Panc1 (cell line): Measurements from ENCODE around the gene CFDP1. TPM values are rescaled to one million over a fixed set of nuclear protein-coding genes. Genes with fewer than 3 reads are reported as not detected.

ENCODE experiments used
- ATAC-seq: fragments of 200-7000 bp; cut with Tn5 transposase; 2 replicates; pipeline ENCODE4 v1.9.1; 2020; ENCODE audit warnings: mild to moderate bottlenecking, moderate library complexity
- BruUV-seq: library from RNA; stranded (reverse); fragments of 400-500 nt; replicated peaks from 2 replicates; lab custom pipeline; 2021; lab: Mats Ljungman, UMichigan
- CTCF ChIA-PET: fragments of 300-600 bp; sonication (Branson Sonifier 250); formaldehyde crosslinking; loops from one replicate; lab custom pipeline; 2022; ENCODE audit warnings: antibody characterized with exemption; lab: Charles Lee
- POLR2A ChIA-PET: fragments of 300-600 bp; sonication (Branson Sonifier 250); formaldehyde crosslinking; loops from one replicate; lab custom pipeline; 2022; ENCODE audit warnings: antibody characterized with exemption; lab: Charles Lee
- DNase-seq: peaks from one replicate; pipeline ENCODE4 v3.0.0-alpha.2; 2010; ENCODE audit warnings: low read depth, low spot score
- H3K27ac ChIP-seq: 2 replicates; pipeline ENCODE4 v1.5.1; 2011; ENCODE audit warnings: mild to moderate bottlenecking, low read length, inconsistent platforms
- H3K27me3 ChIP-seq: fragments of 200-500 bp; sonication (Bioruptor generic); 2 replicates; pipeline ENCODE4 v1.6.0; 2014; ENCODE audit warnings: low read length, inconsistent platforms; ENCODE audit not compliant: control insufficient read depth, insufficient read depth
- H3K36me3 ChIP-seq: fragments of 200-500 bp; sonication (Bioruptor generic); 2 replicates; pipeline ENCODE4 v1.5.1; 2014; ENCODE audit warnings: inconsistent platforms, mild to moderate bottlenecking, low read length, moderate library complexity; ENCODE audit not compliant: control insufficient read depth, insufficient read depth
- H3K4me1 ChIP-seq: 2 replicates; pipeline ENCODE4 v1.5.1; 2011; ENCODE audit warnings: inconsistent platforms, mild to moderate bottlenecking, low read length, moderate library complexity; ENCODE audit not compliant: control insufficient read depth, insufficient read depth
- H3K4me3 ChIP-seq, 2 experiments: 2 replicates each; pipeline ENCODE4 v1.5.1; 2011 to 2012; ENCODE audit warnings: low read depth in 2 of 2, low read length in 2 of 2, mild to moderate bottlenecking in 2 of 2, inconsistent platforms in 1 of 2, moderate library complexity in 1 of 2
- H3K9me3 ChIP-seq: fragments of 200-500 bp; sonication (Bioruptor generic); 2 replicates; pipeline ENCODE4 v1.5.1; 2014; ENCODE audit warnings: low read depth, mild to moderate bottlenecking, inconsistent platforms, low read length, moderate library complexity; ENCODE audit not compliant: control insufficient read depth, insufficient read depth
- CTCF ChIP-seq: fragments of 450-650 bp; IDR thresholded peaks from 2 replicates; pipeline ENCODE4 v1.5.1; 2017; ENCODE audit warnings: mild to moderate bottlenecking
- POLR2AphosphoS5 ChIP-seq: IDR thresholded peaks from 2 replicates; pipeline ENCODE4 v1.6.1; 2012; ENCODE audit warnings: mild to moderate bottlenecking, low read depth, low read length, moderate library complexity
- REST ChIP-seq, 2 experiments: IDR thresholded peaks; 2 replicates each; pipeline ENCODE4 v1.6.1; 2011 to 2012; ENCODE audit warnings: low read depth in 2 of 2, control low read depth in 1 of 2, low read length in 1 of 2, mild to moderate bottlenecking in 1 of 2, moderate library complexity in 1 of 2; ENCODE audit not compliant: insufficient read depth in 1 of 2
- SIN3A ChIP-seq: IDR thresholded peaks from 2 replicates; pipeline ENCODE4 v1.6.1; 2012; ENCODE audit warnings: low read depth, mild to moderate bottlenecking, low read length, moderate library complexity, borderline replicate concordance; ENCODE audit not compliant: insufficient read depth
- TCF7L2 ChIP-seq: IDR thresholded peaks from 2 replicates; pipeline ENCODE4 v1.6.1; 2011; ENCODE audit warnings: mild to moderate bottlenecking, low read depth, low read length, inconsistent platforms
- in situ Hi-C: cut with HindIII; loops from 2 replicates; pipeline ENCODE4 v1.10.0; 2016; ENCODE audit warnings: low sequenced_read_pairs, low pct_unique_long_range_greater_than_20kb
- intact Hi-C: fragments of 100-400 bp; cut with micrococcal nuclease; formaldehyde crosslinking; loops from one replicate; pipeline ENCODE4 v1.10.0; 2022; ENCODE audit not compliant: unreplicated experiment
- total RNA-seq: library from RNA; stranded (reverse); gene quantifications from one replicate; pipeline ENCODE4 v1.2.1, GENCODE V29; 2021; ENCODE audit not compliant: unreplicated experiment

CFDP1 gene
- total RNA-seq, 1 experiment from 2014 or later: 25.7 TPM

GRCh38 chr16:75310541-75310940 lies 122.8 kb downstream of the CFDP1 start:
- Histone ChIP-seq H3K4me1 (peaks cover 23% of the 10 kb centered on the region), H3K27me3 (no peaks in the 10 kb centered on the region), H3K36me3 (no peaks in the 10 kb centered on the region), H3K9me3 (no peaks in the 10 kb centered on the region), H3K27ac (no peak overlapping the region), H3K4me3 (no peak overlapping the region)
- no peak for DNase-seq
- in situ Hi-C loops: no loop called here
- ChIA-PET POLR2A (no interaction called here), CTCF (no interaction called here)
- TF ChIP-seq TCF7L2 (no peak), CTCF (no peak), REST (IDR thresholded peaks at IDR 0.05; ENCODE audit: insufficient read depth in 1 of 2, low read depth in 2 of 2, low read length in 1 of 2) (no peak), POLR2AphosphoS5 (no peak), SIN3A (no peak)
- intact Hi-C loops: no loop called here
- no TSS peak for BruUV-seq
- no peak for ATAC-seq

- Histone ChIP-seq H3K9me3 (no peaks in the 10 kb centered on the region), H3K27ac (no peak overlapping the region), H3K27me3 (no peaks in the 10 kb centered on the region), H3K36me3 (no peaks in the 10 kb centered on the region), H3K4me3 (no peak overlapping the region), H3K4me1 (peaks cover 29% of the 10 kb centered on the region)
- intact Hi-C loops: no loop called here
- ATAC-seq (no peak), DNase-seq (no peak)
- BruUV-seq: no TSS peak
- ChIA-PET CTCF (interaction anchor here (0.6 kb wide), 1 partner anchor 76 kb away, joined by 6 read pairs; no protein-coding TSS in a partner anchor), POLR2A (interaction anchor here (0.6 kb wide), 1 partner anchor 55 kb away, joined by 3 read pairs; no protein-coding TSS in a partner anchor)
- TF ChIP-seq TCF7L2 (no peak), SIN3A (no peak), CTCF (no peak)
- in situ Hi-C loops: no loop called here
Observed at GRCh38 chr16:75309899-75310430, 123.3 kb downstream of the CFDP1 start.
